Inferior parietal cortex (tissue), 1 donor: ENCODE measurements around the gene CFAP97D2.
A peak's percentile ranks its signal among the peaks of the same experiment; 100 is the strongest.
"Not testable (repeated sequence)": the region's sequence is repeated elsewhere in the genome, so short reads cannot be mapped to it uniquely, and the experiment has no call there.

Experiments
- DNase-seq: peaks from one replicate; pipeline ENCODE4 v3.0.0-alpha.2; 2016; ENCODE audit errors: extremely low spot score

Gene CFAP97D2

GRCh38 chr13:114158869-114159666 lies 20.0 kb upstream of the CFAP97D2 start:
- not testable (repeated sequence) for DNase-seq

GRCh38 chr13:114161028-114161556 lies 18.0 kb upstream of the CFAP97D2 start:
- DNase-seq: no peak

- no peak for DNase-seq
Measured at GRCh38 chr13:114161644-114162532, 17.2 kb upstream of the CFAP97D2 start.

GRCh38 chr13:114162533-114162922 lies 16.5 kb upstream of the CFAP97D2 start:
- DNase-seq: no peak

GRCh38 chr13:114164053-114164452 lies 15.0 kb upstream of the CFAP97D2 start:
- no peak for DNase-seq

GRCh38 chr13:114164681-114165429 lies 14.2 kb upstream of the CFAP97D2 start:
- DNase-seq: no peak

- peak; percentile 70 for DNase-seq
Measured at GRCh38 chr13:114166381-114167131, 12.5 kb upstream of the CFAP97D2 start.

GRCh38 chr13:114167426-114167825 lies 11.6 kb upstream of the CFAP97D2 start:
- DNase-seq: no peak

GRCh38 chr13:114167885-114168284 lies 11.2 kb upstream of the CFAP97D2 start:
- DNase-seq: no peak

- DNase-seq: no peak
Measured at GRCh38 chr13:114173272-114173671, 5.8 kb upstream of the CFAP97D2 start.

- no peak for DNase-seq
Measured at GRCh38 chr13:114173745-114174144, 5.3 kb upstream of the CFAP97D2 start.

- DNase-seq: no peak
Measured at GRCh38 chr13:114174529-114174961, 4.5 kb upstream of the CFAP97D2 start.

- DNase-seq: not testable (repeated sequence)
Measured at GRCh38 chr13:114176359-114176902, 2.6 kb upstream of the CFAP97D2 start.

GRCh38 chr13:114177245-114178010 lies 1.6 kb upstream of the CFAP97D2 start:
- DNase-seq: no peak

GRCh38 chr13:114185182-114185971 lies 6.3 kb downstream of the CFAP97D2 start:
- no peak for DNase-seq

GRCh38 chr13:114194853-114195252 lies 15.8 kb downstream of the CFAP97D2 start:
- no peak for DNase-seq

GRCh38 chr13:114196629-114197028 lies 17.6 kb downstream of the CFAP97D2 start:
- DNase-seq: no peak

GRCh38 chr13:114198556-114198955 lies 19.5 kb downstream of the CFAP97D2 start:
- DNase-seq: no peak

- DNase-seq: not testable (repeated sequence)
Measured at GRCh38 chr13:114199526-114199925, 20.5 kb downstream of the CFAP97D2 start.
